Mammary epithelial cell (primary cell): ENCODE measurements around the gene RETSAT.

ENCODE experiments used
- CTCF ChIP-seq, 2 donors: IDR thresholded peaks in 1 of 2; conservative IDR thresholded peaks in 1 of 2; 2 replicates each; pipeline ENCODE4 v1.5.1; 2011 to 2012; ENCODE audit warnings: inconsistent platforms in 2 of 2, low read length in 2 of 2, mild to moderate bottlenecking in 2 of 2, control low read depth in 1 of 2, low read depth in 1 of 2; ENCODE audit not compliant: insufficient read depth in 1 of 2; ENCODE audit errors: extremely low read depth in 1 of 2
- EZH2 ChIP-seq: IDR thresholded peaks from 2 replicates; pipeline ENCODE4 v1.6.1; 2012; ENCODE audit warnings: low read length, inconsistent platforms, borderline replicate concordance

GRCh38 chr2:85354286-85355072, at the start of gene RETSAT, which contains the start of gene ELMOD3:
- TF ChIP-seq CTCF (conservative IDR thresholded peaks at IDR 0.05 in 1 of 2, IDR thresholded peaks at IDR 0.05 in 1 of 2; ENCODE audit: extremely low read depth in 1 of 2, insufficient read depth in 1 of 2, low read depth in 1 of 2, low read length in 2 of 2): no peak
- no peak for TF ChIP-seq EZH2
